GM18868 (cell line): ENCODE measurements around the gene FOXN1.

Source experiments
- ATAC-seq: cut with Tn5 transposase; IDR thresholded peaks from one replicate; pipeline ENCODE4 v1.9.1; 2021; ENCODE audit warnings: mild to moderate bottlenecking, moderate library complexity; ENCODE audit not compliant: unreplicated experiment

FOXN1 gene

GRCh38 chr17:28498652-28499363 lies 7.3 kb upstream of the FOXN1 start:
- no peak for ATAC-seq

- no peak for ATAC-seq
Measured at GRCh38 chr17:28499364-28499664, 6.8 kb upstream of the FOXN1 start.

- no peak for ATAC-seq
Measured at GRCh38 chr17:28499684-28500357, 6.3 kb upstream of the FOXN1 start.

DNA sequence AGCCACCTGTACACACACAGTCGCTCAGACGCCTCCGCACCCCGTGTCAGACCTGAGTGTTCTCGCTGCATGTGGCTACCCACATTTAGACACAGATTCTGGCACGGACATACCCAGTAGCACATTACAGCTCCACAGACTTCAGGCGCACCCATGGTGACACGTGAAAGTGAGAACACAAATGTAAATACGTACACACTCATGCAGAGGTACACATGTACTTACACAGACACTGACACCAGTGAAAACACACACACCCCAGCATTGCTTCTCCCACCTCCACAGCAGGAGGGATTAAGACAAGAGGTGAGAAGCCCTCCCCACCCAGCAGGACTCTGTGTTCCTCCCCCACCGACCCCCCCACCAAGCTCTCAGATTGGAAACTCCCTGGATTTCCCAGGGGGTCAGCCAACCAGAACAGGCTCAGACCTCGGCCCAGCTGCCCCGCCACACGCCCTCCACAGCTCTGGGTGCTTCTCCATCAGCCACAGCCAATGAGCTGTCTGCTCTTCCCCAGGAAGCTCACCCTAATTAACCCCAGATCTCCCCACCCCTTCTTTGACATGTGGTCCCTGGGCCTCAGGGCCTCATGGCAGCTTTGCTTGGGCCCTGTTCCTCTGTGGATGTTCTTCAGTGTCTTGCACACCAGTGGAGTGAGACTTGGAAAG lies 5.3 kb upstream of the FOXN1 start:
- ATAC-seq = peak; percentile 69

DNA sequence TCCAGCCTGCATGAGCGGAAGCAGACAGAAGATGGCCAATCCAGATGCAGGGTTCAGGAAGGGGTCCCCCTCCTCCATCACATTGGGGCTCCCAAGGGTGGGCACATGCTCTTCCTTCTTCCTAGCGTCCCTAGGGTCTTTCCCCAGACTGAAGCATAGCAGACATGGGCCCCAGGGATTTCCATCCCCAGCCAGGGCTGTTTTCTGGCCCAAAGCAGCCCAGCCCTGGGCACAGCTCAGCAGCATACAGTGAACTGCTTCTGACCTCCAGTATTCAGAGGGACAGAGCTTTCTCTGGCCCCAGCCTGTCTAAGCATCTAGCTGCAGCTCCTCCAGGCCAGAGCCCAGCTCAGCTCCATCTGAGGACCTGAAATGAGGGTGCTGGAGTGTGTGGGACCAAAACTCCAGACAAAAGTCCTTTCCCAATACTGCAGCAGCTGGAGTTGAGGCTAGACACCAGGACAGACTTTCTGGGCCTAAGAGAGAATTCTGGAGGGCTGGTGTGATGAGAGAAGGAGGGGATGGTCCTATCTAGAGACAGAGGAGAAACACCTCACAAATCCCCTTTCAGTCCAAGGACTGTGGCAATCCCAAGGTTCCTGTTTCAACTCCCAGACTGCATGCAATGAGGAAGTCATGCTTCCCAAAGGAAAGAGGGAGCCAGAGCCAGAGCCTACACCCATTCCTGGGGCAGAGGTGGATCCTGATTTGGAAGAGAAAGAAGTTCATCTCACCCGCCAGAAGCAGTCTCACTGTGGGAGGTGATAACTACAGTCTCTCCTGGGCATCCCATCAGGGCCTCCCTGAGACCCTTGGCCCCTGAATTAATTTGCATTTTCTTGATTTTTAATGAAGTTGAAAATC lies 4.5 kb upstream of the FOXN1 start:
- no peak for ATAC-seq

- no peak for ATAC-seq
Measured at GRCh38 chr17:28503420-28503819, 2.7 kb upstream of the FOXN1 start.

- ATAC-seq = no peak
Measured at GRCh38 chr17:28506763-28507487, 777 bp downstream of the FOXN1 start.

- no peak for ATAC-seq
Measured at GRCh38 chr17:28507567-28508203, 1.5 kb downstream of the FOXN1 start.

DNA sequence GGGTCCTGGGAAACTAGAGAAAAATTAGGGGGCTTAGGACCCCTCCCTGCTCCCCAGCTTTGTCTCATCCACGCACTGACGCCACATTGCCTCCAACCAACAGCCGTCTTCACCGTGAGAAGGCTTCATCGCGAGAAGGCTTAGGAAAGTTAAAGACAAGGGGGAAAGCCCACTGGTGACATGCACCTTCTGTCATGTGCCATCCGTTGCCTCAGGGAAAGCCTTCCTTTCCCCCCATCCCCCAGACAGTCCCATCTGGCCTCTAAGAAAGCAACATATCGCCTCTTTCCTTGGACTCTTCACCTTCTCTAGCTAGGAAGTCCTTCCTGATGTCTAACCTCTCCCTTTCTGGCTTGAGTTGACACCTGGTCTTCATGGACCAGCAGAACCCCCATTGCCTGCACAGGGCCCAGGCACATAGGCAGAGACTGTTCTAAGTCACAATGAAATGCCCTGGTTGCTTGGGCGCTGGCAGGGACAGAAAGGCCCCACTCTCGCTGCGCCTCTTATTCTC lies 2.1 kb downstream of the FOXN1 start:
- ATAC-seq = no peak

DNA sequence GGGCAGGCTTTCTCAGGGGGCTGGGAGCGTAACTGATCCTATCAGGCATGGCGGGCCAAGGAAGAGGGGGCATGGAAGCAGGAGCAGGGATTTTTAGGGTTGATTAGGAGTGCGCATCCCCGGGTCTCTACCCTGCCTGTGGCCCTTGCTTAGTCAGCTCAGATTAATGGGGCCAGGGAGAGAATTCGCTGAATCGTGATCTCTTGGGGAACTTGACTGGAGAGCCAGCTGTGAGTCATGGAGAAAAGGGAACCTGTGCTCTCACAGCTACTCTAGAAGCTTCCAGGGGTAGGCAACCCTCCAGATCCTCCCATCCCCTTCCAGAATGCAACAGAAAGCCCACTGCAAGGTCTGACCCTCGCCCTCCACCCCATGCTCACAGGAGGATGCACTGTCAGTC lies 3.6 kb downstream of the FOXN1 start:
- ATAC-seq = no peak

- no peak for ATAC-seq
Measured at GRCh38 chr17:28511858-28512461, 5.8 kb downstream of the FOXN1 start.

DNA sequence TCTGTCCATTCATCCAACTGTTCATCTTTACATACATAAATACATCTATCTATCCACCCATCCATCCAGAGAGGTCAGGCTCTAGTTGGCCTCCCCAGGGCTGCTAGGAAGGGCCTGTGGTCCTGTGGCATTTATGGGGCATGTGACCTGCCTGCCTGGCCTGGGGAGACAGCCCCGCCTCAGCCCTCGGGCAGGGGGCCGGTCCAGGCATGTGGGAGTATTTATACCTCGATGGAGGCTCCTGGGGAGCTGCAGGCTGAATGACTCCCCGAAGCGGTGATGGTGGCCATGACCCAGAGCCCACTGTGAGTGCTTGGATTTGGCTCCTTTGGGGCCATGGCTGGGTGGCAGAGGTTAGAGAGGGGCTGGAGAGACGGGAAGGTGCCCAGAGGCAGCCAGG lies 7.3 kb downstream of the FOXN1 start:
- ATAC-seq = no peak

- no peak for ATAC-seq
Measured at GRCh38 chr17:28514561-28515002, 8.4 kb downstream of the FOXN1 start.

DNA sequence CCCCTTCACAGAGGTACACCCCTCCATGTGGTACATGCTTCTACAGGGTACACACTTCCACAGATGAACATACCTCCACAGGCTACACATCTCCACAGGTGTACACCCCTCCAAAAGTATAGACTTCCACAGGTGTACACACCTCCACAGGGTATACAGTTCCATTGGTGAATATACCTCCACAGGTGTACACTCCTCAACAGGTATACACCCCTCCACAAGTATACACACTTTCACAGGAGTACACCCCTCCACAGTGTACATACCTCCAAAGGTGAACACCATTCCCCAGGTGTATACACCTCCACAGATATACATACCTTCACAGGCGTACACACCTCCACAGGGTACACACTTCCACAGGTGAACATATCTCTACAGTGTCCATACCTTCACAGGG lies 9.4 kb downstream of the FOXN1 start:
- ATAC-seq = no peak

DNA sequence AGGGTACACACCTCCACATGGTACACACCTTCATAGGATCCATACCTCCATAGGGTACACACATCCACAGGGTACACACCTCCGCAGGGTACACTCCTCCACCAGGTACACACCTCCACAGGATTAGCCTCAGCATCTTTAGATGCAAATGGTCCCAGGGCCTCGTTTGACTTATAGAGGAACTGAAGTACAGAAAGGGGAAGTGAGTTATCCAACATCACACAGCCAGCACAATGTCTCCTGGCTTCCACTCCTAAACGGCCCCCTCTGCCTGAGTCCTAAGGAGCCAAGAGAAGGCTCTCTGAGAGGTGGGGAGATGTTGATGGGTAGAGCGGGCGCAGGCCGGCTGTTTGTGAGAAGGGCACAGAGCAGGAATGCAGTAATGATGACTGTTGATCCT lies 12.0 kb downstream of the FOXN1 start:
- ATAC-seq = no peak

DNA sequence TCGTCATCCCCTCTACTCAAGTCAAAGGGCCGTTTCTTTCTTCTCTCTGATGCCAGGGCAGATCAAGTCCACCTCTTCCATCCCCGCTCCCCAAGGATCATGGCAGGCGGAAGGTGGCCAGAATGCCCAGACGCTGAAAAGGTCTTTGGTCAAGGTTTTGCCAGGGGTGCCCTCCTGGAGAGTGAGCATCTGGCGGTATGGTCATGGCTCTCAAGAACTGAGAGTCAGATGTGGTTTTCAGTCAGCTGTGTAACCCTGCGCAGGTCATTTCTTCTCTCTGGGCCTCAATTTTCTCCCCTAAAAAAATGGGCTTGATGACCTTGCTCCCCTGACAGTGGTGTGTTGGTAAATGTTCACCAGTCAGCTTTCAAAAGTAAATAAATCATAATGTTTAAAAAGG lies 12.4 kb downstream of the FOXN1 start:
- ATAC-seq = no peak

DNA sequence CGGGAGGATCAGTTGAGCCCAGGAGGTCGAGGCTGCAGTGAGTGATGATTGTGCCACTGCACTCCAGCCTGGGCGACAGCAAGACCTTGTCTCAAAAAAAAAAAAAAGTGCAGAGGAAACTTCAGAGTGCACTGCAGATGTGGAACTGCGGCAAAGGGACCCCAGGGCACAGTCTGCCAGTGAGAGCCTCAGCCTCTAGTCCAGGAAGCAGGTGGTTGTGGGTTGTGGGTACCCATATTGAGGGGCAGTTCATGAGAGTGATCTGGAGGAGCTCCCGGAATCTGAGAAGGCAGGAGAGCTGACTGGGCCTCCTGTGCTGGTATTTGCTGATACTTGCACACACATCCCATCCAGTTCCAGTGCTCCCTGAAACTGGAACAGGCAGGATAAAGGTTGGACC lies 13.1 kb downstream of the FOXN1 start:
- no peak for ATAC-seq

GRCh38 chr17:28520687-28521086 lies 14.5 kb downstream of the FOXN1 start:
- no peak for ATAC-seq

GRCh38 chr17:28521311-28522085 lies 15.3 kb downstream of the FOXN1 start:
- ATAC-seq = no peak
